HUES6 (cell line): ENCODE data around the gene KRT78.

ENCODE experiments used
- H3K27ac ChIP-seq: 2 replicates; pipeline ENCODE4 v1.7.0; 2013; ENCODE audit warnings: low read depth, mild to moderate bottlenecking, low read length, inconsistent platforms
- H3K27me3 ChIP-seq: 2 replicates; pipeline ENCODE4 v1.6.1; 2013; ENCODE audit warnings: low read length; ENCODE audit not compliant: control insufficient read depth, insufficient read depth
- H3K36me3 ChIP-seq: 2 replicates; pipeline ENCODE4 v1.6.1; 2013; ENCODE audit warnings: low read length; ENCODE audit not compliant: control insufficient read depth, insufficient read depth
- H3K4me1 ChIP-seq: 2 replicates; pipeline ENCODE4 v1.6.1; 2013; ENCODE audit warnings: low read length; ENCODE audit not compliant: control insufficient read depth, insufficient read depth
- H3K4me3 ChIP-seq: 2 replicates; pipeline ENCODE4 v1.5.1; 2013; ENCODE audit warnings: low read depth, low read length
- H3K9ac ChIP-seq: one replicate; pipeline ENCODE4 v1.6.1; 2013; ENCODE audit warnings: mild to moderate bottlenecking, low read length
- H3K9me3 ChIP-seq: 2 replicates; pipeline ENCODE4 v1.6.1; 2013; ENCODE audit warnings: low read depth, low read length; ENCODE audit not compliant: control insufficient read depth, insufficient read depth

KRT78 gene

DNA sequence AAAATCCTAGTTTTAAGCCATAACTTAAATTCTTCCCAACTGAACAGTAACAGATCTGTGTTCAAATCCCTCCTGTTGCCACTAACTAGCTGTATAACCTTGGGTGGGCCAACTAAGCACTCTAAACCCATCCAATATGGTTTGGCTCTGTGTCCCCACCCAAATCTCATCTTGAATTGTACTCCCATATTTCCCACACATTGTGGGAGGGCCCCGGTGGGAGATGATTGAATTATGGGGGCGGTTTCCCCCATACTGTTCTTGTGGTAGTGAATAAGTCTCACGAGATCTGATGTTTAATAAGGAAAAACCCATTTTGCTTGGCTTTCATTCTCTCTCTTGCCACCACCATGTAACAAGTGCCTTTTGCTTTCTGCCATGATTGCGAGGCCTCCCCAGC lies 33.6 kb downstream of the KRT78 start:
- Histone ChIP-seq H3K36me3 (no peaks in the 10 kb centered on the region), H3K27ac (no peak overlapping the region), H3K4me1 (no peaks in the 10 kb centered on the region), H3K9ac (no peak overlapping the region), H3K27me3 (no peaks in the 10 kb centered on the region), H3K4me3 (no peak overlapping the region), H3K9me3 (no peaks in the 10 kb centered on the region)

DNA sequence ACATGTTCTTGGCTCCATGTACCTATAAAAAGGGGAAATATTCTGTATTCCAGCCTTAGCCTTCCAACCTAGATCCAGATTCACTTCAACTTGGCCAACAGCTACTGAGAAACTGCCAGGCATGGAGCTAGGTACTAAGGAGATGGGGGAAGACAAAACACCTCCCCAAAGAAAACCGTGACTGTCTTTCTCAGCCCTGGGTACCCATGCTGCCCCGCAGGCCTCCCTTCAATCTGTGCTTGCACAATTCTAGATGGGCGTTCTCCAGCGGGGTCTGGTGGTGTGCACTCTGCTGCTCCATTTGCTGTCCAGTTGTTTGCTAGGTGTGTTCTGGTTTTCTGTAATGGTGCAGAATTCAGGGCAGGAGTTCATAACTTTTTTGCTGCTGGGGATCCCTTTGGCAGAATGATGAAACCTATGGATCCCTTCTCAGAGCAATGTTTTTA lies 34.1 kb downstream of the KRT78 start:
- Histone ChIP-seq H3K9ac (no peak overlapping the region), H3K36me3 (no peaks in the 10 kb centered on the region), H3K9me3 (no peaks in the 10 kb centered on the region), H3K4me3 (no peak overlapping the region), H3K27me3 (no peaks in the 10 kb centered on the region; the same call in 1 of the 2 replicates), H3K27ac (no peak overlapping the region), H3K4me1 (no peaks in the 10 kb centered on the region)

- Histone ChIP-seq H3K27me3 (peaks cover 2% of the 10 kb centered on the region; the same call in 1 of the 2 replicates), H3K9ac (no peak within 1 kb of the TSS), H3K36me3 (no peaks in the 10 kb centered on the region), H3K9me3 (no peaks in the 10 kb centered on the region), H3K4me1 (no peaks in the 10 kb centered on the region), H3K4me3 (no peak within 1 kb of the TSS), H3K27ac (no peak within 1 kb of the TSS)
Observed at GRCh38 chr12:52813885-52814709, 34.7 kb downstream of the KRT78 start, which contains the start of gene KRT4. Gene KRT4 (minus strand): TSS chr12:52814116. CDS start chr12:52814058, 58 bp downstream.

GRCh38 chr12:52813203-52813819 lies 35.5 kb downstream of the KRT78 start:
- H3K9me3 ChIP-seq, result no peaks in the 10 kb centered on the region
- H3K9ac ChIP-seq, result no peak overlapping the region
- no peak overlapping the region for H3K4me3 ChIP-seq
- peaks cover 9% of the 10 kb centered on the region; the same call in 1 of the 2 replicates for H3K27me3 ChIP-seq
- H3K4me1 ChIP-seq, result no peaks in the 10 kb centered on the region
- no peaks in the 10 kb centered on the region for H3K36me3 ChIP-seq
- no peak overlapping the region for H3K27ac ChIP-seq

DNA sequence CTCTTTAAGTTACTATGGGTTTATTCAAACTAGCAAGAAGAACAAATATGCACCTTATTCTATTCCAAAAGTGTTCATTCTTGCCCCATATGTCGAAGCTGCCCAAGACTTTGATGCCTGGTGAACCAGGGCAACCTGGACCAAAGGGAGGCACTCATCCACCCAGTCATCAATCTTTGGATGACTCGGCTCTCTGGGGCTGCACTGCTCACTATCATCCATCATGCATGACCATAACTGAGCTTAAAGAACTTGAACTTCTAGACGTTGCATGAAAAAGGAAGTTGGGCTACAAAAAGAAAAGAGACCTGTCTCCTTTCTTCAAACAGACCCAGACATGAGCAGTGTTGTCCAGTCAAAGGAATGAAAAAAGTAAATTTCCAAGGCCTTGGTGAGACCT lies 36.0 kb downstream of the KRT78 start:
- Histone ChIP-seq H3K27ac (no peak overlapping the region), H3K36me3 (no peaks in the 10 kb centered on the region), H3K9me3 (no peaks in the 10 kb centered on the region), H3K4me1 (no peaks in the 10 kb centered on the region), H3K27me3 (peaks cover 9% of the 10 kb centered on the region; the same call in 1 of the 2 replicates), H3K4me3 (no peak overlapping the region), H3K9ac (no peak overlapping the region)

- Histone ChIP-seq H3K9ac (no peak overlapping the region), H3K4me3 (no peak overlapping the region), H3K4me1 (no peaks in the 10 kb centered on the region), H3K9me3 (no peaks in the 10 kb centered on the region), H3K27ac (no peak overlapping the region), H3K36me3 (no peaks in the 10 kb centered on the region), H3K27me3 (peaks cover 9% of the 10 kb centered on the region; the same call in 1 of the 2 replicates)
Observed at GRCh38 chr12:52812073-52812400, 36.8 kb downstream of the KRT78 start.

DNA sequence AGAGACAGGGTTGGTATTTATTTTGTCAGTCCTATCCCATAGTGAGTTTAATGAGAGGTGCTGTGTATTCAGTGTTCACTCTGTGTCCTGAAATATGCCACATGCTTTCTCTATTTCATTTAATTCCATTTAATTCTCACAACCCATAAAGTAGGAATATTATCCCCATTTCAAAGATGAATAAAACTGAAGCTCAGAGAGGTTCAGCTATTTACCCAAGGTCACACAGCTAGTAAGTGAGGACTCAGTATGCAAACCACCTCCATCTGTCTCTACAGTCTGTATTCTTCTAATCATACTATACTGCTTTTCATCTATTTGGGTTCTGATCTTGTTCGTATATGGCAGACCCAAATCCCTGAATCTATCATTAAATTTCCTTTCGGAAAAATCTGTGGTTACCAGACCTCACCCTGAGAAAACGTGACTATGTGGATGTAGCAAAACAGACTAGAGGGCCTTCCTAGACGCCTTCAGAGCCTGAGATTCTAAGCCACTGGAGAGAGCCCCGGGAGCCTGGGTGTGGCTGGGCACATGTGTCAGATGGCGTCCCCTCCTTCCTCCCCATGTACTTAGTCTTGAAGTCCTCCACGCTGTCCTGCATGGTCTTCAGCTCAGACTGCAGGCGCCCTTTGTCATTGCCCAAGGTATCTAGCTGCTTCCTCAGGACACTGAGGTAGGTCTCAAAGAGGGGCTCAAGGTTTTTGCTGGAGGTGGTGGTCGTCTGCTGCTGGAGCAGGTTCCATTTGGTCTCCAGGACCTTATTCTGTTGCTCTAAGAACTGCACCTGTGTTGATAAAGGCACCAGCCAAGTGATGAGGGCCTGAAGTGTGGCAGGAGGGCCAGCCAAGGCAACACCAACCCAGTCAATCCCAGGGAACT lies 37.4 kb downstream of the KRT78 start:
- Histone ChIP-seq H3K4me1 (no peaks in the 10 kb centered on the region), H3K36me3 (no peaks in the 10 kb centered on the region), H3K4me3 (no peak overlapping the region), H3K9me3 (no peaks in the 10 kb centered on the region), H3K9ac (no peak overlapping the region), H3K27ac (no peak overlapping the region), H3K27me3 (peaks cover 9% of the 10 kb centered on the region; the same call in 1 of the 2 replicates)

DNA sequence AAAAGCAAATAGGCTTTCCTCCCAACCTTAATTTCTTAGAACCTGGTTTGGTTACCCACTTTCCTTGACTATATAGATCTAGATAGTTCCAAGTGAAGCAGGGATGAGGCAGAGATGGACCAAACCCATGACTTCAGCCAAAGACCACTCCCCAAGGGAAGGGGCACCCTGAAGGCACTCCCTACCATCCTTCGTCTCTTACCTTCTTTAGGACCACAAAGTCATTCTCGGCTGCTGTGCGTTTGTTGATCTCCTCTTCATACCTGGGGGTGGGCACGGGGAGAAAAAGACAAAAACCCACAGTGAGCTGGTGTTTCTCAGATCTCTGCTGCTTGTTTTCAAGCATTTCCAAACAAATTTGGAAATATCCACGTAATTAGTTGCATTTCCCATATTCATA lies 38.2 kb downstream of the KRT78 start:
- no peak overlapping the region for H3K27ac ChIP-seq
- no peaks in the 10 kb centered on the region for H3K9me3 ChIP-seq
- no peak overlapping the region for H3K4me3 ChIP-seq
- H3K27me3 ChIP-seq, result peaks cover 9% of the 10 kb centered on the region; the same call in 1 of the 2 replicates
- no peak overlapping the region for H3K9ac ChIP-seq
- H3K36me3 ChIP-seq, result no peaks in the 10 kb centered on the region
- peaks cover 2% of the 10 kb centered on the region; the same call in 1 of the 2 replicates for H3K4me1 ChIP-seq

DNA sequence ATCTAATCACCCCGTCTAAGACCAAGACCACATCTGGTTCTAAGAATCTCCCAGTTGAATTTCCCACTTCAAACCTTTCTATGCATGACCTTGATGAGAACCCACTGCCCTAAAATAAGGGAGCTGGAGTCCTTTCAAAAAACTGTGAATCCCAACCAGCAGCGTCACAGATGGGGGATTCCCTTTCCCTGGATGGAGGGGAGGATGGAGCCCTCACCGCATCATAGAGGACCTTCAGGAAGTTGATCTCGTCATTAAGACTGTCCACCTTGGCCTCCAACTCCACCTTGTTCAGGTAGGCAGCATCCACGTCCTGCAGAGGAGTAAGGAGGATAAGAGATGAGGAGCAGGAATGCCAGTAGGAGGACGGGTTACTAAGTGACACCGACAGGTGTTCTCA lies 39.6 kb downstream of the KRT78 start:
- no peak overlapping the region for H3K9ac ChIP-seq
- peaks cover 9% of the 10 kb centered on the region; the same call in 1 of the 2 replicates for H3K27me3 ChIP-seq
- H3K36me3 ChIP-seq, result no peaks in the 10 kb centered on the region
- H3K4me1 ChIP-seq, result peaks cover 10% of the 10 kb centered on the region
- H3K27ac ChIP-seq, result no peak overlapping the region
- no peak overlapping the region for H3K4me3 ChIP-seq
- no peaks in the 10 kb centered on the region for H3K9me3 ChIP-seq

DNA sequence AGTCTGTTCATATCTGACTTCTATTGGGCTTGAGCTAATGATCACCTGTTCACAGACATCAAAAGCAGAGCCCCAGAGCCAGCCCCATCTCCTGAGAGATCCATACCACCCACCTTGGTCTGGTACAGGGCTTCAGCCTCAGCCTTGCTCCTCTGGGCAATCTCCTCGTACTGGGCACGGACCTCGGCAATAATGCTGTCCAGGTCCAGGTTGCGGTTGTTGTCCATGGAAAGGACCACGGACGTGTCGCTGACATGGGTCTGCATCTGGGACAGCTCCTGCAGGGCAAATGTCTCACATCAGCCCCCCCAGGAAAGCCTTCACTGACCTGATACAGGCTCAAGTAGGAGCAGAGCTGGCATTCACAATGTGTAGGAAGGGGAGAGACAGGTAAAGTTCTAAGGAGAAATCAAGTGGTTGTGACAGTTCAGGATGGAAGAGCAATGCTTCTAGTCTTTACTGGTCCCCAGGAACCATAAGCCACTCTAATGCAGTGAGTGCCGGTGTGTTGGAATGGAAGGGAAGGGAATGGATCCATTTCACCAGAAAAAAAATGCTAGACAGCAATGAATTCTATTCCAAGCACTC lies 40.1 kb downstream of the KRT78 start:
- Histone ChIP-seq H3K9ac (no peak overlapping the region), H3K36me3 (no peaks in the 10 kb centered on the region), H3K27me3 (peaks cover 9% of the 10 kb centered on the region; the same call in 1 of the 2 replicates), H3K4me1 (peaks cover 10% of the 10 kb centered on the region), H3K4me3 (no peak overlapping the region), H3K9me3 (no peaks in the 10 kb centered on the region), H3K27ac (no peak overlapping the region)
